Tibial nerve (tissue), 3 donors: ENCODE measurements around the gene POU3F3.

Source experiments
- POLR2A ChIP-seq, 2 donors: fragments of 450-650 bp; IDR thresholded peaks; one replicate each; pipeline ENCODE4 v1.6.1; 2017; ENCODE audit warnings: antibody characterized with exemption in 2 of 2, mild to moderate bottlenecking in 2 of 2, moderate library complexity in 2 of 2
- TF ChIP-seq, protein P1 (sequence below), 5 experiments: fragments of 200-600 bp in 3 of 5; fragments of 450-650 bp in 2 of 5; sonication (generic) in 3 of 5; IDR thresholded peaks; one replicate each; pipeline ENCODE4 v1.5.1; 2016 to 2019; ENCODE audit warnings: antibody characterized with exemption in 5 of 5, mild to moderate bottlenecking in 3 of 5, moderate library complexity in 2 of 5

DNA sequence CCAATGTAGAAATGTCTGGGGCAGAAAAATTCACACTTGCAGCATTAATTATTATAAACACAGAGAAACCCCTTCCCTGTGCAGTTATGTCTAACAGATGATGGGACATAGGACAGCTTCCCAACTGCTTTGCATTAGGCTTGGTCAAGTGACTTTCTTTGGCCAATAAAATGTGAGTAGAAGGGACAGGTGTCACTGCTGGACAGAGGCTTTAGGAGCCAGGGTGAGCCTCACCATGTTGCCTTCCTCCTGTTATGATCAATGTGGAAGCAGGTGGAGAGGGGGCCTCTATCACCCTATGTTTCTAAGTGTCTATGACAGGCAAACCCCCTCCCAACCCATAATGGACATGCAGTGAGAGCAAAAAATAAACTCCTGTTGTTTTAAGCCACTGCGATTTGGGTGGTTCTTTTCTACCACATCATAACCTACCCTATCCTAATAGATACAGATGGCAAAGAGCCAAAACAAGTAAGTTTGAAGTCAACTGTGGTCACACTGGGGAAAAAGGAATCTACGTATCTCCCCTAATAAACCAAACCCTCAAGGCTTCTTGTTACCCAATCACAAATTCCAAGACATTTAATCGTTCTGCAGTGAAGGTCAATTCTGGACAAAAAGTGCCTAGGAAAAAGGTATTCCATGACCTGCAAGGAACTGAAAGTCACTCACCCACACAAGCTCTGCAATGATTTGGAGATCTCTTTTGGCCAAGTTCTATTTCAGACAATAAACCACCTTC lies 28.6 kb upstream of the POU3F3 start:
- TF ChIP-seq, protein P1, sequence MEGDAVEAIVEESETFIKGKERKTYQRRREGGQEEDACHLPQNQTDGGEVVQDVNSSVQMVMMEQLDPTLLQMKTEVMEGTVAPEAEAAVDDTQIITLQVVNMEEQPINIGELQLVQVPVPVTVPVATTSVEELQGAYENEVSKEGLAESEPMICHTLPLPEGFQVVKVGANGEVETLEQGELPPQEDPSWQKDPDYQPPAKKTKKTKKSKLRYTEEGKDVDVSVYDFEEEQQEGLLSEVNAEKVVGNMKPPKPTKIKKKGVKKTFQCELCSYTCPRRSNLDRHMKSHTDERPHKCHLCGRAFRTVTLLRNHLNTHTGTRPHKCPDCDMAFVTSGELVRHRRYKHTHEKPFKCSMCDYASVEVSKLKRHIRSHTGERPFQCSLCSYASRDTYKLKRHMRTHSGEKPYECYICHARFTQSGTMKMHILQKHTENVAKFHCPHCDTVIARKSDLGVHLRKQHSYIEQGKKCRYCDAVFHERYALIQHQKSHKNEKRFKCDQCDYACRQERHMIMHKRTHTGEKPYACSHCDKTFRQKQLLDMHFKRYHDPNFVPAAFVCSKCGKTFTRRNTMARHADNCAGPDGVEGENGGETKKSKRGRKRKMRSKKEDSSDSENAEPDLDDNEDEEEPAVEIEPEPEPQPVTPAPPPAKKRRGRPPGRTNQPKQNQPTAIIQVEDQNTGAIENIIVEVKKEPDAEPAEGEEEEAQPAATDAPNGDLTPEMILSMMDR (IDR thresholded peaks at IDR 0.05), result no peak
- no peak for TF ChIP-seq POLR2A (IDR thresholded peaks at IDR 0.05)
